Erythroblast (primary cell): ENCODE data around the gene FYN.

Experiments
- GATA1 ChIP-seq: IDR thresholded peaks from 2 replicates; pipeline ENCODE4 v1.6.1; 2011; ENCODE audit warnings: low read depth, mild to moderate bottlenecking, control low read depth, low read length, moderate library complexity
- POLR2A ChIP-seq: IDR thresholded peaks from 2 replicates; pipeline ENCODE4 v1.6.1; 2011; ENCODE audit warnings: mild to moderate bottlenecking, low read length

DNA sequence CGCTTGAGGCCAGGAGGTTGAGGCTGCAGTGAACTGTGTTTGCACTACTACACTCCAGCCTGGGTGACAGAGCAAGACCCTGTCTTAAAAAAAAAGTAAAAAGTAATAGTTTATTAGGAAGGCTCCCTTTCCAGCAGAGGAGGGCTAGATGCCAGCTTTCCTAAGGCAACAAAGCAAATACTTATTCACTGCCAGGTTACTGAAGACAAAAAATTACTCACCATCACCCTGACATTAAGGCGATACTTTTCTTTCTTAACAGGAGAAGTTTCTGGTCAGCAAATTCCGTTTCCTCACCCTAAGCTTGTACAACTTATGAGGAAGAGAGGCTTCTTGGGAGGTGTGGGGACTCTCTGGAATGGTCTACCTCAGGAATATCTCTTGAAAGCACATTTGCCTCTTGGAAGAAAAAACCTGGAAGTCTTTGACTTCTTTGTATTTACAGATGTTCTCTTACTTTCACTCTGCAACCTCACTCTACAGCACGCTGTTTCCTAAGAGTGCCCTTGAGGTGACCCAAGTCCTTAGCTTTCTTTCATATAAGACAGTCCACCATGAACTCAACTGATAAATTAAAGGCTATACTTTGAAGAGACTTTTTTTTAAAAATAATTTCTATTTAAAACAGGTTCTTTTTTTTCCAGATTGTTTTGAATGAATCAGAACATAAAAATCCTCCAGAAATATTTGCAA lies 214.6 kb downstream of the FYN start:
- TF ChIP-seq POLR2A, result no peak
- TF ChIP-seq GATA1, result no peak
